ENCODE results near the gene ITIH6.
A peak's percentile ranks its signal among the peaks of the same experiment; 100 is the strongest.
"Not testable (repeated sequence)": the region's sequence is repeated elsewhere in the genome, so short reads cannot be mapped to it uniquely, and the experiment has no call there.

The ITIH6 gene

GRCh38 chrX:54798137-54798536 is at the start of gene ITIH6:
Gene ITIH6 (minus strand): TSS chrX:54798255. CDS start chrX:54798210, 45 bp downstream.
- Mint-ChIP-seq H3K27me3 (peaks cover 4% of the 10 kb centered on the region), H3K4me1 (ENCODE audit: low read depth) (peaks cover 31% of the 10 kb centered on the region)

GRCh38 chrX:54847700-54848099 is 49.6 kb upstream of the ITIH6 start:
- H3K36me3 Mint-ChIP-seq (ENCODE audit: low read depth); H3K27ac Mint-ChIP-seq; intact Hi-C loops (cut with micrococcal nuclease); H3K27me3 Mint-ChIP-seq; H3K9me3 Mint-ChIP-seq; H3K4me3 Mint-ChIP-seq; H3K4me1 Mint-ChIP-seq (ENCODE audit: low read depth): not testable (repeated sequence)

More at GRCh38 chrX:54798137-54798536, at the start of gene ITIH6:
- no peaks in the 10 kb centered on the region for H3K9me3 Mint-ChIP-seq
- peak within 1 kb of the TSS; percentile 39 for H3K4me3 Mint-ChIP-seq
- intact Hi-C loops (cut with micrococcal nuclease): no loop called here
- H3K27ac Mint-ChIP-seq: peak within 1 kb of the TSS; percentile 65
- no peaks in the 10 kb centered on the region for H3K36me3 Mint-ChIP-seq (ENCODE audit: low read depth)

- Mint-ChIP-seq H3K9me3 (no peaks in the 10 kb centered on the region), H3K4me1 (ENCODE audit: low read depth) (no peaks in the 10 kb centered on the region), H3K36me3 (ENCODE audit: low read depth) (no peaks in the 10 kb centered on the region), H3K27ac (no peak overlapping the region), H3K27me3 (no peaks in the 10 kb centered on the region), H3K4me3 (no peak overlapping the region)
- intact Hi-C loops (cut with micrococcal nuclease): no loop called here
These were observed 45.0 kb upstream of the ITIH6 start for GRCh38 chrX:54843050-54843449.

- no peak overlapping the region for H3K4me3 Mint-ChIP-seq
- intact Hi-C loops (cut with micrococcal nuclease): no loop called here
These were observed 44.6 kb upstream of the ITIH6 start for GRCh38 chrX:54842607-54843006.

GRCh38 chrX:54841184-54841874 is 43.3 kb upstream of the ITIH6 start:
- intact Hi-C loops (cut with micrococcal nuclease); H3K4me1 Mint-ChIP-seq (ENCODE audit: low read depth); H3K4me3 Mint-ChIP-seq; H3K27ac Mint-ChIP-seq; H3K27me3 Mint-ChIP-seq; H3K9me3 Mint-ChIP-seq; H3K36me3 Mint-ChIP-seq (ENCODE audit: low read depth): not testable (repeated sequence)

More at GRCh38 chrX:54842607-54843006, 44.6 kb upstream of the ITIH6 start:
- H3K27ac Mint-ChIP-seq: no peak overlapping the region
- no peaks in the 10 kb centered on the region for H3K36me3 Mint-ChIP-seq (ENCODE audit: low read depth)
- H3K9me3 Mint-ChIP-seq: no peaks in the 10 kb centered on the region
- H3K4me1 Mint-ChIP-seq (ENCODE audit: low read depth): no peaks in the 10 kb centered on the region
- no peaks in the 10 kb centered on the region for H3K27me3 Mint-ChIP-seq

- no peaks in the 10 kb centered on the region for H3K4me1 Mint-ChIP-seq (ENCODE audit: low read depth)
- H3K27ac Mint-ChIP-seq: no peak overlapping the region
- no peaks in the 10 kb centered on the region for H3K27me3 Mint-ChIP-seq
These were observed 40.5 kb upstream of the ITIH6 start for GRCh38 chrX:54838583-54838982.

GRCh38 chrX:54826598-54826997 is 28.5 kb upstream of the ITIH6 start:
- Mint-ChIP-seq H3K9me3 (no peaks in the 10 kb centered on the region), H3K4me1 (ENCODE audit: low read depth) (no peaks in the 10 kb centered on the region), H3K36me3 (ENCODE audit: low read depth) (no peaks in the 10 kb centered on the region), H3K27ac (no peak overlapping the region), H3K4me3 (no peak overlapping the region), H3K27me3 (peaks cover 3% of the 10 kb centered on the region)
- intact Hi-C loops (cut with micrococcal nuclease): no loop called here

More at GRCh38 chrX:54838583-54838982, 40.5 kb upstream of the ITIH6 start:
- Mint-ChIP-seq H3K4me3 (no peak overlapping the region), H3K9me3 (no peaks in the 10 kb centered on the region), H3K36me3 (ENCODE audit: low read depth) (no peaks in the 10 kb centered on the region)
- intact Hi-C loops (cut with micrococcal nuclease): no loop called here

GRCh38 chrX:54825716-54826438 is 27.8 kb upstream of the ITIH6 start:
- H3K27ac Mint-ChIP-seq: no peak overlapping the region
- H3K27me3 Mint-ChIP-seq: peaks cover 1% of the 10 kb centered on the region
- intact Hi-C loops (cut with micrococcal nuclease): no loop called here
- no peaks in the 10 kb centered on the region for H3K4me1 Mint-ChIP-seq (ENCODE audit: low read depth)
- no peaks in the 10 kb centered on the region for H3K9me3 Mint-ChIP-seq
- H3K4me3 Mint-ChIP-seq: no peak overlapping the region
- no peaks in the 10 kb centered on the region for H3K36me3 Mint-ChIP-seq (ENCODE audit: low read depth)

- H3K27ac Mint-ChIP-seq: no peak overlapping the region
- no peak overlapping the region for H3K4me3 Mint-ChIP-seq
- peaks cover 1% of the 10 kb centered on the region for H3K27me3 Mint-ChIP-seq
- no peaks in the 10 kb centered on the region for H3K36me3 Mint-ChIP-seq (ENCODE audit: low read depth)
- H3K4me1 Mint-ChIP-seq (ENCODE audit: low read depth): no peaks in the 10 kb centered on the region
- intact Hi-C loops (cut with micrococcal nuclease): no loop called here
- no peaks in the 10 kb centered on the region for H3K9me3 Mint-ChIP-seq
These were observed 26.7 kb upstream of the ITIH6 start for GRCh38 chrX:54824722-54825121.

- no peak overlapping the region for H3K4me3 Mint-ChIP-seq
- intact Hi-C loops (cut with micrococcal nuclease): no loop called here
- H3K27me3 Mint-ChIP-seq: peaks cover 1% of the 10 kb centered on the region
- peak overlapping the region; percentile 34 for H3K27ac Mint-ChIP-seq
- H3K36me3 Mint-ChIP-seq (ENCODE audit: low read depth): no peaks in the 10 kb centered on the region
- H3K4me1 Mint-ChIP-seq (ENCODE audit: low read depth): no peaks in the 10 kb centered on the region
- H3K9me3 Mint-ChIP-seq: no peaks in the 10 kb centered on the region
These were observed 26.1 kb upstream of the ITIH6 start for GRCh38 chrX:54824195-54824594.

GRCh38 chrX:54821310-54821709 is 23.3 kb upstream of the ITIH6 start:
- intact Hi-C loops (cut with micrococcal nuclease): no loop called here
- Mint-ChIP-seq H3K27me3 (no peaks in the 10 kb centered on the region), H3K36me3 (ENCODE audit: low read depth) (peaks cover 3% of the 10 kb centered on the region), H3K9me3 (no peaks in the 10 kb centered on the region), H3K4me3 (no peak overlapping the region), H3K27ac (no peak overlapping the region), H3K4me1 (ENCODE audit: low read depth) (no peaks in the 10 kb centered on the region)

GRCh38 chrX:54820737-54821136 is 22.7 kb upstream of the ITIH6 start:
- H3K4me1 Mint-ChIP-seq (ENCODE audit: low read depth): no peaks in the 10 kb centered on the region
- intact Hi-C loops (cut with micrococcal nuclease): no loop called here
- no peaks in the 10 kb centered on the region for H3K27me3 Mint-ChIP-seq
- H3K9me3 Mint-ChIP-seq: no peaks in the 10 kb centered on the region
- no peak overlapping the region for H3K4me3 Mint-ChIP-seq
- peaks cover 9% of the 10 kb centered on the region for H3K36me3 Mint-ChIP-seq (ENCODE audit: low read depth)
- H3K27ac Mint-ChIP-seq: no peak overlapping the region

- no peaks in the 10 kb centered on the region for H3K9me3 Mint-ChIP-seq
- peaks cover 24% of the 10 kb centered on the region for H3K36me3 Mint-ChIP-seq (ENCODE audit: low read depth)
- intact Hi-C loops (cut with micrococcal nuclease): no loop called here
- H3K27ac Mint-ChIP-seq: no peak overlapping the region
- H3K4me3 Mint-ChIP-seq: no peak overlapping the region
- H3K27me3 Mint-ChIP-seq: no peaks in the 10 kb centered on the region
- no peaks in the 10 kb centered on the region for H3K4me1 Mint-ChIP-seq (ENCODE audit: low read depth)
These were observed 21.1 kb upstream of the ITIH6 start for GRCh38 chrX:54819201-54819600.

- Mint-ChIP-seq H3K4me1 (ENCODE audit: low read depth) (no peaks in the 10 kb centered on the region), H3K27me3 (no peaks in the 10 kb centered on the region), H3K27ac (no peak overlapping the region), H3K36me3 (ENCODE audit: low read depth) (peaks cover 34% of the 10 kb centered on the region), H3K4me3 (no peak overlapping the region), H3K9me3 (no peaks in the 10 kb centered on the region)
- intact Hi-C loops (cut with micrococcal nuclease): no loop called here
These were observed 20.2 kb upstream of the ITIH6 start for GRCh38 chrX:54818221-54818620.

Data from dendritic cell treated with granulocyte-macrophage colony-stimulating factor and Interleukin-4, amounts not matched to agents 40 ng/mL and 50 ng/mL, for 4 days (primary cell).